Omental fat pad (tissue), 4 donors: Measurements from ENCODE around the gene CTSF. TPM values are rescaled to one million over a fixed set of nuclear protein-coding genes. Genes with fewer than 3 reads are reported as not detected.
"Not testable (repeated sequence)": the region's sequence is repeated elsewhere in the genome, so short reads cannot be mapped to it uniquely, and the experiment has no call there.

ENCODE experiments used
- ATAC-seq: fragments of 150-250 bp; one replicate; pipeline ENCODE4 v1.9.1; 2016; ENCODE audit warnings: mild to moderate bottlenecking, moderate library complexity; ENCODE audit not compliant: low FRiP score
- DNase-seq: peaks from one replicate; pipeline ENCODE4 v3.0.0-alpha.2; 2019; ENCODE audit warnings: low spot score
- total RNA-seq, 4 donors: library from RNA; depleted of rRNA; stranded (reverse); fragments of >200 nt; gene quantifications; one replicate each; pipeline ENCODE4 v1.1.0, GENCODE V29; 2016
- TF ChIP-seq, protein P1 (sequence below), 3 donors: fragments of 450-650 bp; IDR thresholded peaks; one replicate each; pipeline ENCODE4 v1.5.1; 2016 to 2017; ENCODE audit warnings: antibody characterized with exemption in 3 of 3, mild to moderate bottlenecking in 3 of 3, moderate library complexity in 2 of 3

Gene CTSF
- total RNA-seq, 4 donors from 2014 or later = 82.8 to 110 (median 96.5) TPM

DNA sequence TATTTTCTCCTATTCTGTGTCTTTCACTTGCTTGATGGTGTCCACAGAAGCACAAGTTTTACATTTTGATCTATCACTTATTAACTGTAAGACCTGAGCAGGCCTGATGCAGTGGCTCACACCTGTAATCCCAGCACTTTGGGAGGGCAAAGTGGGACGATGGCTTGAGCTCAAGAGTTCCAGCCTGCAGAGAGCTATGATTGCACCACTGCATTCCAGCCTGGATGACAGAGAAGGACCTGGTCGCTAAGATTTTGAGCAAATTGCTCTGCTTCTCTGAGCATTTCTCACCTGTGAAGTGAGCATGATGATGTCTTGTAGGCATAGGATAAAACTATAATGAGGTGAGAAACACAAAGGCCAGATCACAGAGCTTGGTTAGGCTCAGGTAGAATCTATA is 17.7 kb upstream of the CTSF start:
- no peak for DNase-seq
- TF ChIP-seq, protein P1, sequence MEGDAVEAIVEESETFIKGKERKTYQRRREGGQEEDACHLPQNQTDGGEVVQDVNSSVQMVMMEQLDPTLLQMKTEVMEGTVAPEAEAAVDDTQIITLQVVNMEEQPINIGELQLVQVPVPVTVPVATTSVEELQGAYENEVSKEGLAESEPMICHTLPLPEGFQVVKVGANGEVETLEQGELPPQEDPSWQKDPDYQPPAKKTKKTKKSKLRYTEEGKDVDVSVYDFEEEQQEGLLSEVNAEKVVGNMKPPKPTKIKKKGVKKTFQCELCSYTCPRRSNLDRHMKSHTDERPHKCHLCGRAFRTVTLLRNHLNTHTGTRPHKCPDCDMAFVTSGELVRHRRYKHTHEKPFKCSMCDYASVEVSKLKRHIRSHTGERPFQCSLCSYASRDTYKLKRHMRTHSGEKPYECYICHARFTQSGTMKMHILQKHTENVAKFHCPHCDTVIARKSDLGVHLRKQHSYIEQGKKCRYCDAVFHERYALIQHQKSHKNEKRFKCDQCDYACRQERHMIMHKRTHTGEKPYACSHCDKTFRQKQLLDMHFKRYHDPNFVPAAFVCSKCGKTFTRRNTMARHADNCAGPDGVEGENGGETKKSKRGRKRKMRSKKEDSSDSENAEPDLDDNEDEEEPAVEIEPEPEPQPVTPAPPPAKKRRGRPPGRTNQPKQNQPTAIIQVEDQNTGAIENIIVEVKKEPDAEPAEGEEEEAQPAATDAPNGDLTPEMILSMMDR (IDR thresholded peaks at IDR 0.05) = no peak
- no peak for ATAC-seq

DNA sequence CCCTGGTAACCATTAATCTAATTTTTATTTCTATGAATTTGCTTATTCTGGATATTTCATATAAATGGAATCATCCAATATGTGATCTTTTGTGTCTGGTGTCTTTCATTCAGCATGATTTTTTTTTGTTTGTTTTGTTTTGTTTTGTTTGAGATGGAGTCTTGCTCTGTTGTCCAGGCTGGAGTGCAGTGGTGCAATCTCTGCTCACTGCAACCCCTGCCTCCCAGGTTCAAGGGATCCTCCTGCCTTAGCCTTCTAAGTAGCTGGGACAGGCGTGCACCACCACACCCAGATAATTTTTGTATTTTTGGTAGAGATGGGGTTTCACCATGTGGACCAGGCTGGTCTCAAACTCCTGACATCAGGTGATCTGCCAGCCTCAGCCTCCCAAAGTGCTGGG is 17.0 kb upstream of the CTSF start:
- not testable (repeated sequence) for ATAC-seq, DNase-seq

DNA sequence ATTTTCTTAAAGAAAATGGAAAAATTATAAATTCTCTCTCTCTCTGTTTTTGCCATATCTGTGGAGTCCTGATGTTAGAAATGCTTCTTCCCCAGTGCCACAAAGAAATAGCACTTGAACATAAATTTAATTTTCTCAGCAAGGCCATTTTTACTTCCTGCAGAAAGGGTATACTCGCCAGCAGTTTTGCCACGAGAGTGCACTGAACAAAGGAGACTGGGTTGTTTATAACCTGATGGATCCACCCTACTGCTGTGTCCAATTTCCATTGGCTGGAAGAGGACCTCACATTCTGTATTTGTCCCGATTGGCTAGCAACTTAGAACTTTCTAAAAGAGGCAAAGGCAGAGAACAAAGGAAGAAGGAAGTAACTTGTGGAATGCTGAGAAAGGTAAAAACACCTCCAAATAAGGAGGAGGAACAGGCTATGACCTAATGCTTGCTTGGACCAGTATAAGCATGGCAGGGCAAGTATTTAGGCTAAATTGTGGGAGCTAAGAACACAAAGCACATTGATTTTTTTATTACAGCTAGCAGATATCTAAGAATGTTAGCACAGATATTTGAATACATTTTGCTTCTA is 14.2 kb upstream of the CTSF start:
- not testable (repeated sequence) for DNase-seq, ATAC-seq

DNA sequence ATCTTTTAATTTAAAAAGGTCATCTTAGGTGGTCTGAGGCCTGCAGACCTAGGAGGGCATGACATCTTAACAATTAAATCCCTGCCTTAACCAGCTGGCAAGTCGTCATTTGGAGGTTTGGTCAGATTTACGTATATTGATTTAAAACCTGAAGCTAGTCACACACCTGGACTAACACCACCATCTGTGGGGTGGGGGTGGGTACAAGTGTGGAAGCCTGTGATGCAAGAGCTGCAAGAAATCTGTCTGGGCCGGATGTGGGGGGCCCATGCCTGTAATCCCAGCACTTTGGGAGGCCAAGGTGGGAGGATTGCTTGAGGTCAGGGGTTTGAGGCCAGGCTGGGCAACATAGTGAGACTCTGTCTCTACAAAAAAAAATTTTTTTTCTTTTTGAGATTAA is 12.9 kb upstream of the CTSF start:
- TF ChIP-seq, protein P1 (IDR thresholded peaks at IDR 0.05) = no peak
- DNase-seq (no peak), ATAC-seq (no peak)

DNA sequence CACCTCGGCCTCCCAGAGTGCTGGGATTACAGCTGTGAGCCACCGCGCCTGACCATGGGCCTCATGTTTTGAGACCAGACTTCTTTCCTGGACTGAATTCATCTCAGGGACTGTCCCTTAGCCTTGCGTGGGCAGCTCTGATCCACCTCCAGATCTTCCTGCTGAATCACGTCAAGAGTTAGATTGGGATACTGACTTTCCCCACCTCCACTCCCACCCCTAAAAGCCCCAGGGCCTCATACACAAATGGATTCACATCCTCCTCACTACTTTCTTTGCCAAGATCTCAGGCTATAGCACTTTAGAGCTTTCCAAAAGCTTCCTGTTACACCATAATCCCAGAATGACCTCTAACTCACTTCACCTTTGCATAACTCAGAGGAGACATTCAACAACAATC is 12.4 kb upstream of the CTSF start:
- TF ChIP-seq, protein P1 (IDR thresholded peaks at IDR 0.05) = no peak

DNA sequence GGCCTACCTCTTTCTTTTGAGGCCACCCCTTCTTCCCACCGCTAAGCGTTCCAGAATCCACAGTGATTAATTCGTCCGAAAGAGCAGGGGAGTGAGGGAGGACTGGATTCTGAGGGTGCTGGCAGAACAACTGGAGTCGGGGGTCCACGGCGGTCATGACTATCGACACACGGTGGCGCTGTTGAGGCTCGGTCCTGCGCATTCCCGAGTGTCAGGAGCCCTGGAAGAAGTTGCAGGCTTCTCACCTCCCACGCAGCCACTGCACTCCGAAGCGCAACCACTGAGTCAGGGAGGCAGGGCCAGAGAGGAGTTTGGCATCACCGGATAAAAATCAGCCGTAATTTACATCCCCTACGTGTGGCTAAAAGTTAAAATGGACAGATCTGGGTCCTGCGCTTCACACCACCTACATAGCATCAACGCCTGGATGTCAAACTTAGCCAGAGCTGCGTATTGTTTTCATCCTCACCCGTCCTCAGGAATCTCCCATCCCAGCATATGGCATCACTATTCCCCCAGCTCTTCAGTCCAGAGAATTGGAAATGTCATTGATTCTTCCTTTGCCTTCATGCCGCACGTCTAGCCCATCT is 10.7 kb upstream of the CTSF start:
- TF ChIP-seq, protein P1 (IDR thresholded peaks at IDR 0.05) = peak in 2 of 3 donors; percentile 47 to 69
- ATAC-seq (peak; percentile 92), DNase-seq (peak; percentile 92)

More for the DNA sequence above, 12.4 kb upstream of the CTSF start:
- DNase-seq (no peak), ATAC-seq (no peak)

DNA sequence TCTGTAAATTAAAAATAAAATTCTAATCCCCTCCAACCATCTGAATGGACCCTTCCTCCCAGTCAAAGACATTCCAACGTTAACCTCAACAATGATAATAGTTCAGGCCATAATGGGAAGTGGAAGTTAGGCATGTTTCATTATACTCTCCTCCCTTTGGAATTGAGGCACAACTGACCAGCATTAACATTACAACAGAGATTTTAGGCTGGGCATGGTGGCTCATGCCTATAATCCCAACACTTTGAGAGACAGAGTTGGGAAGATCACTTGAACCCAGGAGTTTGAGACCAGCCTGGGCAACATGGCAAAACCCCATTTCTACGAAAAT is 2.4 kb upstream of the CTSF start:
- no peak for ATAC-seq
- DNase-seq = no peak
- TF ChIP-seq, protein P1 (IDR thresholded peaks at IDR 0.05) = no peak

DNA sequence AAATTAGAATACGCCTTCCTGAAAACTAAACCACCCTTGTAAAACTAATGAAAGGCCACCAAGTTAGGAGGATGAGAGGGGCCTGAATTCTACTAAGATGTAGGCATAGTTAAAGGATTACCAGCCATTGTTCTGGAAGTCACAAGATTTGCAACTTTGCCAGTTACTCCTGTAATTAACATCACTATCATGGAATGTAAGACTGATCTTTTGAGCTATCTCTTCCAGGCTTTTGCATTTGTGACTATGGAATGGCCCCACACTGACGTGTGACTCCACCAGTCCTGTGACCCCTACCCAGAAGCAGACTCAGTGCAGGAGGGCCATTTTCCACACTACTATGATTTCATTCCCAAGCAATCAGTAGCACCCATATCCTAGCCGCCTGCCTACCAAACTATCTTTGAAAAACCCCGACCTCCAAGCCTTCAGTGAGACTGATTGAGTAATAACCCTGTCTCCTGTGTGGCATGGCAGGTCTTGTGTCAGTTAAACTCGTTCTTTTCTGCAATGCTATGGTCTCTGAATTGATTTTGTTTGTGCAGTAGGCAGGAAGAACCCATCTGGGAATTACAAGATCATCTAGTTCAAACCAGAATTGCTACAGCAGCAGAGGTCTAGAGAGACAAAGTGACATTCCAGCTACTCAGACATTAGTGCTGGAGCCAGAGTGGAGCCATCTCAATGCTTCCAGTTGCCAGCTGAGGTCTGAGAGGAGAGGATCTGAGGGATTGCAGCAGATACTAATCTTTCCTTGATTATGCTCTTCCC is 1.9 kb upstream of the CTSF start:
- no peak for DNase-seq
- TF ChIP-seq, protein P1 (IDR thresholded peaks at IDR 0.05) = no peak
- ATAC-seq = no peak
